SJCRH30 (cell line): Measurements from ENCODE around the gene POLR3K. TPM values are rescaled to one million over a fixed set of nuclear protein-coding genes. Genes with fewer than 3 reads are reported as not detected.

Source experiments
- DNase-seq, 2 experiments: peaks; one replicate each; pipeline ENCODE4 v3.0.0-alpha.2; 2015 to 2020
- H3K27ac ChIP-seq: fragments of 250-450 bp; sonication (Bioruptor Pico); 2 replicates; pipeline ENCODE4 v1.5.1; 2020; ENCODE audit warnings: mild to moderate bottlenecking, moderate library complexity
- H3K27me3 ChIP-seq: fragments of 250-450 bp; sonication (Bioruptor Pico); 2 replicates; pipeline ENCODE4 v1.5.1; 2020; ENCODE audit warnings: mild to moderate bottlenecking, moderate library complexity
- H3K36me3 ChIP-seq: fragments of 250-450 bp; sonication (Bioruptor Pico); 2 replicates; pipeline ENCODE4 v1.5.1; 2020; ENCODE audit warnings: mild to moderate bottlenecking, moderate library complexity
- H3K4me1 ChIP-seq: fragments of 250-450 bp; sonication (Bioruptor Pico); 2 replicates; pipeline ENCODE4 v1.5.1; 2020; ENCODE audit warnings: mild to moderate bottlenecking, moderate library complexity
- H3K4me3 ChIP-seq: fragments of 250-450 bp; sonication (Bioruptor Pico); 2 replicates; pipeline ENCODE4 v1.5.1; 2020; ENCODE audit warnings: mild to moderate bottlenecking, moderate library complexity
- H3K9me3 ChIP-seq: fragments of 250-450 bp; sonication (Bioruptor Pico); replicated peaks from 2 replicates; pipeline ENCODE4 v1.5.1; 2020; ENCODE audit warnings: mild to moderate bottlenecking, moderate library complexity
- total RNA-seq: library from RNA; depleted of rRNA; stranded (reverse); fragments of >200 nt; shearing (Covaris generic); gene quantifications from 2 replicates; pipeline ENCODE4 v1.2.3, GENCODE V29; 2014

Gene POLR3K
- total RNA-seq, 1 experiment from 2014 or later = 24.3 TPM

DNA sequence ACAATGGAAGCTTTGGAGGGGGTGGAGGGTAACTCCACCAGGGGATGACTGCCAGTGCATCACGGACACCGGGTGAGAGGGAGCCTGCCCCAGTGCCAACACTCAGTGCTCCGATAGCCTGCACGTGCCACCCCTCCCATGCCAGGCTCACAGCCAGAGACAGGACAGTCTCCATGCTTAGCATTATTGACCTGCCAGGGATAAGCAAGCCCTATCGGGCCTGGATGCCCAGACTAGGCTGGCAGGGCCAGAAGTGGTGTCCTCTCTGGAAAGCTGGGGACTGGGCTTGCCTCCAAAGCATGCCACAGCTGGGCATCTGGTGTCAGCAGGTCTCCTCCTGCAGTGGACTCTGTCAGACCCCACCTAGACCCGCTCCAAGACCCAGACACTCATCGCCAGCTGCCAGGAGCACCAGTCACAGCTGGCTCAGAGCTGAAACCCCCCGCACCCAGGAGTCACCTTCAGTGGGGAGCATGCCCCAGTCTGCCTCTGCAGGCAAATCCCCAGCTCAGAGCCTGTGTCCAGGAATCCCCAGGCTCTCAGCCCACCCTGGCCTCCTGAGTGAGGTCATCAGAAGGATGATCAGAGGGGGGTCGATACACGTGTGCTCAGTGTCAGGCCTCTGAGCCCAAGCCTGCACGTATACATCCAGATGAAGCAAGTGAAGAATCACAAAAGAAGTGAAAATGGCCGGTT, 20.8 kb upstream of the POLR3K start:
- H3K4me1 ChIP-seq = peaks cover 52% of the 10 kb centered on the region
- H3K9me3 ChIP-seq = no peaks in the 10 kb centered on the region
- H3K36me3 ChIP-seq = no peaks in the 10 kb centered on the region
- H3K27me3 ChIP-seq = no peaks in the 10 kb centered on the region
- DNase-seq = no peak
- H3K27ac ChIP-seq = no peak overlapping the region
- H3K4me3 ChIP-seq = no peak overlapping the region

DNA sequence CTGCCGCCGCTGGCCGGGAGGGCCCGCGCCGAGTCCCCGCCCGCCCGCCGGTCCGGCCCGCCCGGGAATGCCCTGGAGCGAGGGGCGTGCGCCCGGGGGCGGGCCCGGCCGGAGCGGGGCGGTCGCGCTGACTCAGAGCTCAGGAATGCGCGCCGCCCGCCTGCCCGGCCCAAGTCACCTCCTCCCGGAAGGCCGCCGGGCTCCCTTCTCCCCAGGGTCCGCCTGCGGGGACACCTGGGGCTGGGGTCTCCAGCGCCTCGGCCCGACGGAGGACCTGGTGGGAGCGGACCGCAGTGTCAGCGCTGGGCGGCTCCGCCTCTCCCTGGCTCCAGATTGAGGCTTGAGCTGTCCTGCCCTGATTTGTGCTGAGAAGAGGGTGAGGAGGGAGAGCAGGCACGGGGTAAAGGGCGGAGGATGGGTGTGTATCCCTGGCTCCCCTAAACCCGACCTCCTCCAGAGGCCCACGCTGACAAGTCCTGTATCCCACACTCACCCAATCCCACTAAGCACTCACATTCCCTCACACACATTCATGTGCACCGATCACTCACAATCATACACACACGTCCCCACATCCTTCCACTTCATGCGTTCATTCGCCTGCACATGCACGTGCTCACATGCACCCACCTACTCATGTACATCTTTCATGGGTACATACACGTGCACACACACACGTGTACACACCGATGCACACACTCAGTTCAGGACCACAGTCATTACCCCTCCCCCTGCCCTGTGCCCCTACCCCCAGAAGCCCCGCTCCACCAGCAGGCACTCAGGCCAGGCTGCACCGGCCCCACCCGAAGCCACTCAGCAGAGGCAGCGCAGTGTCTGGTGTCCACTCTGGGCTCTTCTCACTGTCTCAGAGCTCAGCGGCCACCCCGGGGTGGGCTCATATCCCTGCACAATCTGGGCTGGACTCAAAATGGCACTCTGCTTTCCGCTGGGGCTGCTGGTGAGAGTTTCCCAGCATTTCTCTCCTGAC, 19.4 kb upstream of the POLR3K start, which contains the start of gene RHBDF1:
Gene RHBDF1 (minus strand): TSS at position 71 of the 988 bp plus-strand sequence. CDS start 7,616 bp downstream, outside the sequence.
- peak within 1 kb of the TSS; percentile 70 for H3K4me3 ChIP-seq
- peak within 1 kb of the TSS; percentile 34; the same call in 1 of the 2 replicates for H3K27ac ChIP-seq
- DNase-seq = peak; percentile 44 to 70
- no peaks in the 10 kb centered on the region for H3K9me3 ChIP-seq
- H3K36me3 ChIP-seq = no peaks in the 10 kb centered on the region
- H3K4me1 ChIP-seq = peaks cover 56% of the 10 kb centered on the region
- no peaks in the 10 kb centered on the region for H3K27me3 ChIP-seq

DNA sequence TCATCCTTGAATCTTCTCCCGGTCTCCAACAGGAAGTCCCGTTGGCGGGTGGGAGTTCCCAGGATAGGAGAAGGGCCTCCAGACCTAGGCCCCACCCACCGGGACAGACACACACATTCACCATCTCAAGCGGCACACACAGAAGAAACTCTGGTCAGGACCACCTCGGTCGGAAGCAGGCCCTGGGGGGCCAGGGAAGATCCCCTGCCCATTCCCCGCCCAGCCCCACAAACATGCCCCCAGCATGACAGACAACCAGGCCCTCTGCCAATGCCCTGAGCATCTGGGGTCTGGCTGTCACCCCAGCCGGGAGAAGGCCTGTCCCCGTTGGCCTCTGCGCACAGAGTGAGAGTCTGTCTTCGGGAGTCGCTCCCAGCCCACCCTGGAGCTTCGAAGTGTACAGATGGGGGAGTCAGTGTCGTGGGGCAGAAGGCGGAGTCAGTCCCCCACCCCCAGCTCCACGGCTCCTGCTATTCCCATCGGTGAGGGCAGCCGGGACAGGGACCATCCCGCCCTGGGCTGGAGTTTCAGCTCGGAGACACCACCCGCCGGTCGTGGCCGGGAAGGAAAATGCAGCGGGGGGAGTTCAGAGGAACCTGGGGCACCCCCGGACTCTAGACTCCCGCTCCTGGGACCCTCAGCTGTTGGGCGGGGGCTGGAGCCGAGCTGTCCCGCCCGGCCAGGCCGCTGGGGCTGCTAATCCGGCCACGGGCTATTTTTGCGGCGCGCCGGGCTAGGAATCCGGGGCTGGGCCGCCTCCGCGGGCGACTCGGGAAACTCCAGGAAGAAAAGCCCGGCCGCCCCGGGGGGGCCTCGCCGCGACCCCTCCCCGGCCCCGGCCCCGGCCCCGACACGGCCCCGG, 18.4 kb upstream of the POLR3K start:
- peaks cover 51% of the 10 kb centered on the region for H3K4me1 ChIP-seq
- H3K9me3 ChIP-seq = no peaks in the 10 kb centered on the region
- no peaks in the 10 kb centered on the region for H3K27me3 ChIP-seq
- peak overlapping the region; percentile 34; the same call in 1 of the 2 replicates for H3K27ac ChIP-seq
- H3K36me3 ChIP-seq = no peaks in the 10 kb centered on the region
- peak; percentile 83 to 85 for DNase-seq
- H3K4me3 ChIP-seq = peak overlapping the region; percentile 70

DNA sequence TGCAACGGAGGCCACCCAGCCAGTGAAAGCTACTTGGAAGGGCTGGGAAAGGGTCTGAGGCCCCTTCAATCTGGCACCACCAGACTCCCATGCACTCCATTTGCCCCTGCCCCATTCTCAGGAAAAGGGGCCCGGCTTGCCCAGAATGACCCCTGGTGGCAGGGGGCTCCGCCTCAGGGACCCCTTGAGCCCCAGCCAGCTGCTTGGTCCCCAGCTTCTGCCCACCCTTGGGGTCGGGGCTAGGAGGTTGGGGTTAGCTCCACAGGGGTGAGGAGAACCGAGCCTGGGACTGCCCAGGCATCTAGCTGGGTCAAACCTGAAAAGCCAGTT, 17.8 kb upstream of the POLR3K start:
- Histone ChIP-seq H3K9me3 (no peaks in the 10 kb centered on the region), H3K36me3 (no peaks in the 10 kb centered on the region), H3K4me3 (peak overlapping the region; percentile 70), H3K27me3 (no peaks in the 10 kb centered on the region), H3K27ac (no peak overlapping the region; the same call in 1 of the 2 replicates), H3K4me1 (peaks cover 46% of the 10 kb centered on the region)
- no peak for DNase-seq

DNA sequence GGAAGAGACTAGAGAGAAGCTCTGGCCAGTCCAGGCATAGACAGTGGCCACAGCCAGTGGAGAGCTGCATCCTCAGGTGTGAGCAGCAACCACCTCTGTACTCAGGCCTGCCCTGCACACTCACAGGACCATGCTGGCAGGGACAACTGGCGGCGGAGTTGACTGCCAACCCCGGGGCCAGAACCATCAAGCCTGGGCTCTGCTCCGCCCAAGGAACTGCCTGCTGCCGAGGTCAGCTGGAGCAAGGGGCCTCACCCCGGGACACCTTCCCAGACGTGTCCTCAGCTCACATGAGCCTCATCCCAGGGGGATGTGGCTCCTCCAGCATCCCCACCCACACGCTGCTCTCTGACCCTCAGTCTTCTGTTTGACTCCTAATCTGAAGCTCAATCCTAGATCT, 15.8 kb upstream of the POLR3K start:
- Histone ChIP-seq H3K36me3 (no peaks in the 10 kb centered on the region), H3K4me1 (peaks cover 40% of the 10 kb centered on the region), H3K27me3 (no peaks in the 10 kb centered on the region), H3K4me3 (no peak overlapping the region), H3K9me3 (no peaks in the 10 kb centered on the region), H3K27ac (no peak overlapping the region)
- no peak for DNase-seq

DNA sequence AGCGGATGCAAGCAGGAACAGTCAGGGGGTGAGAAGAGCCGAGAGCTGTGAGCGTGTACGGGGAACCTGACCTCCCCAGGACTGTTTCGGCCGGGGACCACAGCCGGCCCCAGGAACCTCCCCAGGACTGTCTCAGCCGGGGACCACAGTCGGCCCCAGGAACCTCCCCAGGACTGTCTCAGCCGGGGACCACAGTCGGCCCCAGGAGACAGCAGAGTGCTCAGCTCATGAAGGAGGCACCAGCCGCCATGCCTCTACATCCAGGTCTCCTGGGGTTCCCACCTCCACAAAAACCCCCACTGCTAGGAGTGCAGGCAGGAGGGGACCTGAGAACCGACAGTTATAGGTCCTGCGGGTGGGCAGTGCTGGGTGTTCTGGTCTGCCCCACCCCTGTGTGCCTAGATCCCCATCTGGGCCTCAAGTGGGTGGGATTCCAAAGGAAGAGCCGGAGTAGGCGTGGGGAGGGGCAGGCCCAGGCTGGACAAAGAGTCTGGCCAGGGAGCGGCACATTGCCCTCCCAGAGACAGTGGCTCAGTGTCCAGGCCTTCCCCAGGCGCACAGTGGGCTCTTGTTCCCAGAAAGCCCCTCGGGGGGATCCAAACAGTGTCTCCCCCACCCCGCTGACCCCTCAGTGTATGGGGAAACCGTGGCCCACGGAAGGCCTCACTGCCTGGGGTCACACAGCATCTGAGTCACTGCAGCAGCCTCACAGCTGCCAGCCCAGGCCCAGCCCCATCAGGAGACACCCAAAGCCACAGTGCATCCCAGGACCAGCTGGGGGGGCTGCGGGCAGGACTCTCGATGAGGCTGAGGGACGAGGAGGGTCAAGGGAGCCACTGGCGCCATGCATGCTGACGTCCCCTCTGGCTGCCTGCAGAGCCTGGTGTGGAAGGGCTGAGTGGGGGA, 14.7 kb upstream of the POLR3K start:
- Histone ChIP-seq H3K9me3 (no peaks in the 10 kb centered on the region), H3K36me3 (no peaks in the 10 kb centered on the region), H3K4me1 (peaks cover 34% of the 10 kb centered on the region), H3K4me3 (no peak overlapping the region), H3K27me3 (no peaks in the 10 kb centered on the region), H3K27ac (0 out of 2 replicates have a peak overlapping the region, but pooled peaks have one; percentile 12)
- peak; percentile 48 to 51 for DNase-seq

DNA sequence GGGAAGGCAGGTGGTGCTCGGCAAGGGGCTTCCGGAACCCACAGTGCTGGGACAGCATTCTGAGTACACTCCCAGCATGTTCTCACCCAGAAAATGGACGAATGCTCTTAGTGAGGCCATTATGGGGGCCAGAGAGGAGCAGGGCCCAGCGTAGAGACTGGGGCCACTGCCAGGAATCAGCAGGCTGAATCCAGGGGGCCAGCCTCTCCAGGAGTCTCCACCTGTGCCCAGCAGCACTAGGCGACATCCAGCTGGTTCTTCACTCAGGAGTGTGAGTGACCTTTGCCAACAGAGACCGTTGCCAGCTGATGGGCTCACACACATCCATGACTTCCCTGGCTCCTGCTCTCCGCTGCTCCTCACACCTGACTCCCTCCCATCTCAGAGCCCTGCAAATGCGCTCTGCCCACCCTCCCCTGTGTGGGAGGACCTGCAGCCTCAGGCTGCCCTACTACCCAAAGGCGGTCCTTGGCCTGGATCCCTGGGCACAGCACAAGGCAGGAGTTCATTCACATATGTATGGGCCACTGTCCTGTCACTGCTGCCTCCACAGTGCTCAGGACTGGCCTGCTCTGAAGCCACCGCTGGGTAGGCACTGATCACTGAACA, 13.9 kb upstream of the POLR3K start:
- Histone ChIP-seq H3K27ac (no peak overlapping the region), H3K9me3 (no peaks in the 10 kb centered on the region), H3K4me3 (no peak overlapping the region), H3K36me3 (no peaks in the 10 kb centered on the region), H3K27me3 (no peaks in the 10 kb centered on the region), H3K4me1 (peaks cover 29% of the 10 kb centered on the region)
- DNase-seq = no peak

DNA sequence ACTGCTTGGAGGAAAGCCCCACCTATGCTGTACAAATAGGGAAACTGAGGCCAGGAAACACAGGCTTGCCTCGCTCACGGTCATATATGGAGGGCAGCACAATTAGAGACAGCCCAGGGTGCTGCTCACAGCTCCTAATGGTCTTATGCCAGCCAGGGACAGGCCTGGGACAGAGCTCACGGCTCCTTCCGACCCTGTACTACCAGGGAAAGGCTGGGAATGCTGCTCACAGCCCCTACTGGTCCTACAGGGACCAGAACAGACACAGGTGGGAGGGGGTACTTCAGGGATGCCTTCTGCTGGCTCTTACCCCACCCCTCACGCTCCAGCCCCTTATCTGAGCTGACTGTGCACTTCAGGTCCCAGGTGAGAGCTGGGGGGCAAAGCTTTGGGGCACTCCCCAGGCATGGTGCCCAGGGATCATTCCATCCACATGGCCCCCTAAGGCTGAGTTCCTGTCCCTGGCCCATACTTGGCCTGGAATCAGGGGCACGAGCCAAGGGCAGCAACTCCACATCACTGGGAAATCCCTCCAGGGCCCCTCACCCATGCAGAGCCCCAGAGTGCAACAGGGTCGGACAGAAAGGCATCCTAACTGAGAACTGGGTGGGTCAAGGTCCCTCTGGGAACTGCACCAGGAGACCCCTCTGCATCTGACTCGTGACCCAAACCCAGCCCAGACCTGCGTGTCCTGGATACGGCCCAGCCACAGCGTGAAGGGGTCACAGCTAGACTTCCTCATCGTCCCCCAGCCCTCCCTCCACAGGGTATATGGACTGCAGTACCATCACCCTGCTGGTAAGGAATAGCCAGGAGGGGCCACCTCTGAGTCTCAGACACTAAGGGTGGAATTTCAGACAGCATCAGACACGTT, 13.1 kb upstream of the POLR3K start:
- H3K9me3 ChIP-seq = no peaks in the 10 kb centered on the region
- H3K36me3 ChIP-seq = no peaks in the 10 kb centered on the region; the same call in 1 of the 2 replicates
- H3K4me3 ChIP-seq = no peak overlapping the region
- H3K27ac ChIP-seq = no peak overlapping the region
- H3K4me1 ChIP-seq = peaks cover 29% of the 10 kb centered on the region
- no peak for DNase-seq
- no peaks in the 10 kb centered on the region for H3K27me3 ChIP-seq

DNA sequence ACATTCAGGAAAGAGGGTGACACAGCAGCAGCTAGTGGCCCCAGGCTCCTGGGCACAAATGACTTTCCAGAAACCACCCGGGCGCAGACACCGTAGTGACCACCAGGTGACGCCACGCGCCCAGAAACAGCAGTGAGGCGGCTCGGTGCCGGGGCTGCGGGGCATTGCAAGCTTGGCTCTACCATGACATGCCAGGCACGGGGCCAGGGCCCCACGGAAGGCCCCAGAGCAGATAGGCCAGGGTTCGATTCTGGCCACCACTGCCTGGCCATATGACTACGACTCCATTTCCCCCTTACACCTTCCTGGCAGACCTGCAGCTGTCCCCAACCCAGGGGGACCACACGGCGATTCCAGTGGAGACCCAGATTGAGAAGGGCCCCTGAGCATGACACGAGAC, 12.3 kb upstream of the POLR3K start:
- H3K27me3 ChIP-seq = no peaks in the 10 kb centered on the region
- H3K4me1 ChIP-seq = peaks cover 23% of the 10 kb centered on the region
- DNase-seq = peak; percentile 79 to 86
- no peaks in the 10 kb centered on the region; the same call in none of the 2 replicates for H3K36me3 ChIP-seq
- H3K4me3 ChIP-seq = no peak overlapping the region
- H3K27ac ChIP-seq = no peak overlapping the region
- no peaks in the 10 kb centered on the region for H3K9me3 ChIP-seq

DNA sequence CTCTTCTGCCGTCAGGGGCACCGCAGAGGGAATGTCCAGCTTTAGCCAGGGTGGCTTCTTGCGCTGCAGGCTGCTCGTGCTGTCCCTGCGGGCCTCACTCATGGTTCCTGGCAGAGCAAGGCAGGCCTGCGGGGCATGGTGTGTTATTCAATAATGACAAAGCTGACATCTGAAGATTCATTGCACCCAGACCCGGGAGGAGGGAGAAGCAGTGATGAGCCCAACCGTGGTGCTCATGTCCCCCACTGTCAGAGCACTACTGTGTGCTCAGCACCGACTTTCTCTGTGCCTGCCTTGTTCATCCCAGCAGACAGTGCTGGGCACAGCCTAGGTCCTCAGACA, 11.5 kb upstream of the POLR3K start:
- Histone ChIP-seq H3K36me3 (peaks cover 4% of the 10 kb centered on the region), H3K4me1 (peaks cover 20% of the 10 kb centered on the region)

DNA sequence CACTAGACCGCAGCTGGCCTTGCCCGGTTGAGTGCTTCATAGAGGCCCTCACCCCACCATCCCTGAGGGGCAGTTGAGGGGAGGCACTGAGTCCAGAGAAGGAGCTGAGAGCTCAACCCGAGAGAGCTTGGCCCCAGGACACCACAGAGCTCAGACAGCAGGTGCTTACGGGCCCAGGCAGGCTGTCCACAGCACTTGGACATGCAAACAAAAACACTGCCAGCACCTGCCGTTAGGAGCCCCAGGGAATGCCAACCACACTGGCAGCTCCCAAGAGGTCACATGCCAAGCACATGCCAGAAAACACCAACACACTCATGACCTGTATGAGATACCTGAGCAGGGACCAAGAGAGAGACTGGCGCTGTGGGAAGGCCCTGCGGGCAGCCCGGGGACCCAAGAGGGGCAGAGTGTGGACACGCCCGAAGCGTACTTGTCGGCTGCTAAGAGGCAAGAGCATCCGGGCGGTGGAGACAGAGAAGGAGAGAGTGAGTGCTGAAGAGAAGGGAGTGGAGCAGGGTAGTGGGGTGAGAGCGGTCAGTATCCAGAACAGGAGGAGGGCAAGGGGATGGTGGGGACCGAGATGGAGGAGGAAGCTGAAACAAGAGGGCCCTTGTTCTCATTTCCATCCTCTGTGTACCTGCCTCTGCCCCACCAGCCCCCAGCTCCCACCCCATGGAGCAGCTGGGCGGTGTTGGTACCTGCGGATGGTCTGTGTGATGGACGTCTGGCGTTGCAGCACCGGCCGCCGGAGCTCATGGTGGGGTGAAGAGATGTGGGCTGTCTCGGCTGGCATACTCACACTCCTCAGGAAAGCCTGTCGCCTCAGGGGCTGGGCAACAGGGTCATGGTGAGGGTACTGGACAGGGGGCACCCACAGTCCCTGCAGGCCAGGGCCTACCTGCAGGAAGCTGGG, 10.8 kb upstream of the POLR3K start:
- Histone ChIP-seq H3K27me3 (no peaks in the 10 kb centered on the region), H3K36me3 (peaks cover 5% of the 10 kb centered on the region), H3K9me3 (no peaks in the 10 kb centered on the region), H3K27ac (no peak overlapping the region), H3K4me1 (peaks cover 20% of the 10 kb centered on the region), H3K4me3 (no peak overlapping the region)
- no peak for DNase-seq

More for the DNA sequence above, 11.5 kb upstream of the POLR3K start:
- Histone ChIP-seq H3K9me3 (no peaks in the 10 kb centered on the region), H3K27ac (no peak overlapping the region), H3K27me3 (no peaks in the 10 kb centered on the region), H3K4me3 (no peak overlapping the region)
- no peak for DNase-seq

DNA sequence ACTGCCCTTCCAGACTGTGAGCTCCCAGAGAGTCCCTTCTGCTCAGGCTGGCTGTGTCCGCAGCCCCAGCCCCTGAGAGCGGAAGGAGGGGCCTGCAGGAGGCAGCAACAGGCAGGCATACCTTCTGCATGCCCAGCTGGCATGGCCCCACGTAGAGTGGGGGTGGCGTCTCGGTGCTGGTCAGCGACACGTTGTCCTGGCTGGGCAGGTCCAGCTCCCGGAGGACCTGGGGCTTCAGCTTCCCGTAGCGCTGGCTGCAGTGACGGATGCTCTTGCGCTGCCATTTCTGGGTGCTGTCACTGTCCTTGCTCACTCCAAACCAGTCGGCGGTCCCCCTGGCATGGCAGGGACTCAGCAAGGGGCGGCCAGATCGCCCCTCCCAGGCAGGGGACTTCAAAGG, 10.1 kb upstream of the POLR3K start:
- H3K36me3 ChIP-seq = peaks cover 8% of the 10 kb centered on the region

More for the DNA sequence above, 10.1 kb upstream of the POLR3K start:
- peaks cover 14% of the 10 kb centered on the region for H3K4me1 ChIP-seq
- H3K9me3 ChIP-seq = no peaks in the 10 kb centered on the region
- no peak overlapping the region for H3K27ac ChIP-seq
- no peak for DNase-seq
- no peak overlapping the region for H3K4me3 ChIP-seq
- H3K27me3 ChIP-seq = no peaks in the 10 kb centered on the region
